Bronchial epithelial cell (primary cell): ENCODE measurements around the gene NOP16. TPM values are rescaled to one million over a fixed set of nuclear protein-coding genes. Genes with fewer than 3 reads are reported as not detected.

ENCODE experiments used
- DNase-seq: peaks from one replicate; pipeline ENCODE4 v3.0.0-alpha.2; 2010; ENCODE audit warnings: low read depth
- FAIRE-seq: peaks from 2 replicates; lab custom pipeline; 2011; peaks lifted over from hg19 to GRCh38; lab: Jason Lieb, UNC
- H3K27me3 ChIP-seq: 2 replicates; pipeline ENCODE4 v1.5.1; 2011; ENCODE audit warnings: low read length; ENCODE audit not compliant: control insufficient read depth, insufficient read depth
- H3K36me3 ChIP-seq: 2 replicates; pipeline ENCODE4 v1.5.1; 2011; ENCODE audit warnings: low read length; ENCODE audit not compliant: control insufficient read depth, insufficient read depth
- H3K4me3 ChIP-seq: 2 replicates; pipeline ENCODE4 v1.5.1; 2011; ENCODE audit warnings: mild to moderate bottlenecking, low read depth, low read length, control low read depth
- total RNA-seq: library from RNA; depleted of rRNA; stranded (reverse); fragments of >200 nt; gene quantifications from 2 replicates; pipeline ENCODE4 v1.2.1, GENCODE V29; 2014
- TF ChIP-seq, protein P1 (sequence below): IDR thresholded peaks from 2 replicates; pipeline ENCODE4 v1.5.1; 2011; ENCODE audit warnings: mild to moderate bottlenecking, moderate library complexity, low read length, control low read depth, inconsistent platforms; ENCODE audit not compliant: insufficient read depth, severe bottlenecking

NOP16 gene
- total RNA-seq, 1 donor from 2014 or later = 36.1 TPM

- peak; percentile 17 for DNase-seq
- no peaks in the 10 kb centered on the region for H3K27me3 ChIP-seq
- no peak overlapping the region for H3K4me3 ChIP-seq
- FAIRE-seq = no peak
- TF ChIP-seq, protein P1, sequence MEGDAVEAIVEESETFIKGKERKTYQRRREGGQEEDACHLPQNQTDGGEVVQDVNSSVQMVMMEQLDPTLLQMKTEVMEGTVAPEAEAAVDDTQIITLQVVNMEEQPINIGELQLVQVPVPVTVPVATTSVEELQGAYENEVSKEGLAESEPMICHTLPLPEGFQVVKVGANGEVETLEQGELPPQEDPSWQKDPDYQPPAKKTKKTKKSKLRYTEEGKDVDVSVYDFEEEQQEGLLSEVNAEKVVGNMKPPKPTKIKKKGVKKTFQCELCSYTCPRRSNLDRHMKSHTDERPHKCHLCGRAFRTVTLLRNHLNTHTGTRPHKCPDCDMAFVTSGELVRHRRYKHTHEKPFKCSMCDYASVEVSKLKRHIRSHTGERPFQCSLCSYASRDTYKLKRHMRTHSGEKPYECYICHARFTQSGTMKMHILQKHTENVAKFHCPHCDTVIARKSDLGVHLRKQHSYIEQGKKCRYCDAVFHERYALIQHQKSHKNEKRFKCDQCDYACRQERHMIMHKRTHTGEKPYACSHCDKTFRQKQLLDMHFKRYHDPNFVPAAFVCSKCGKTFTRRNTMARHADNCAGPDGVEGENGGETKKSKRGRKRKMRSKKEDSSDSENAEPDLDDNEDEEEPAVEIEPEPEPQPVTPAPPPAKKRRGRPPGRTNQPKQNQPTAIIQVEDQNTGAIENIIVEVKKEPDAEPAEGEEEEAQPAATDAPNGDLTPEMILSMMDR = no peak
- H3K36me3 ChIP-seq = peaks cover 8% of the 10 kb centered on the region
Observed at GRCh38 chr5:176359658-176360057, 28.7 kb downstream of the NOP16 start.

DNA sequence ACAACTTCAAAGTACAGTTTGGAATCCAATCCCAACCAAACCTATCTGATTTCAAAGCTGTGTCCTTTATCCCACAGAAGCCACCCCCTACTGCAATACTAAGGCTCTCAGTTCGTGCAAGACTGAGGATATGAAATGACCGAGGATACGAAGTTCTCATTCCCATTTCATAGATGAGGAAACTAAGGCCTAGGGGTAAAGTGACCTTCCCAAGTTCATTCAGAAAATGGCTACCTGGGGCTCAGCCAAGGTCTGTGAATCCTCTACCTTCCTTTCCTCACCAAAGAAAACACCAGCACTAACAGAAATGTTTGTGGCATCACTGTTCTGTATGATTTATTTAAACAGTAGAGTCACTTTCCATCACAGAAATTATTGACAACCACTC is 32.2 kb downstream of the NOP16 start:
- DNase-seq = no peak
- no peak for FAIRE-seq
- no peak overlapping the region for H3K4me3 ChIP-seq
- no peaks in the 10 kb centered on the region for H3K27me3 ChIP-seq
- H3K36me3 ChIP-seq = peaks cover 23% of the 10 kb centered on the region
- TF ChIP-seq, protein P1 = no peak

DNA sequence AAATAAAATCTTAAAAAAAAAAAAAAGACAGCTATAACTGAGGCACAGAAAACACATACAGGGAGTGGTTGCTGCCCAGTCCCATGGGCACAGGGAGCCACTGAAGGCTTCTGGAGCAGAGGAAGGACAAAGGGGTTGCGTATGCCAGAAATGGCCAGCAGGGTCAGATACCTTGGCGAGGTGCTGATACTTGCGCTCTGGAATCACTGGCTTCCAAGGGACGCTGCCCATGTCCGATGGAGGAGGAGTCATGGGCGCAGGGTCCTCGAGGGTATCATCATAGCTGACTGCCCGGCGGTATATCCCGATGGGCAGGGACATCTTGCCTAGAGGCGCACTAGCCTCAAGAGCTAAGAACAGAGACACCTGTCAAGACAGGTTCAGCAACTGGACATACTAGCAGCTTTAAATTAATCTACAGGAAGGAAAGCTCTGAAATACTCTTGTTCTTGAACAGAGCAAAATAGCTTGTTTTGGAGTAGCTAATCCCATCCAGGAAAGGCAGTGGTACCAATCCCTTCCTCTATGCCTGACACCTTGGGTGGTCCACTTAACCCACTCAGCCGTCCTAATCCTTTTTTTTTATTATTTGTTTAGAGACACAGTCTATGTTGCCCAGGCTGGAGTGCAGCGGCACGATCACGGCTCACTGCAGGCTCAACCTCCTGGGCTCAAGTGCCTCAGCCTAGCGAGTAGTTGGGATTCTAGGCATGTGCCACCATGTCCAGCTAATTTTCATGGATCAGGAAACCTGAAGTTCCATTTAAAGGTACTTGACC is 32.8 kb downstream of the NOP16 start:
- Histone ChIP-seq H3K36me3 (peaks cover 24% of the 10 kb centered on the region), H3K27me3 (no peaks in the 10 kb centered on the region), H3K4me3 (no peak overlapping the region)
- TF ChIP-seq, protein P1 = peak; percentile 14
- no peak for DNase-seq
- no peak for FAIRE-seq

- H3K36me3 ChIP-seq = peaks cover 26% of the 10 kb centered on the region
- no peak for DNase-seq
- TF ChIP-seq, protein P1 = no peak
- H3K27me3 ChIP-seq = no peaks in the 10 kb centered on the region
- no peak for FAIRE-seq
- no peak overlapping the region for H3K4me3 ChIP-seq
Observed at GRCh38 chr5:176353533-176353932, 34.9 kb downstream of the NOP16 start.

GRCh38 chr5:176352116-176352878 is 36.1 kb downstream of the NOP16 start:
- H3K4me3 ChIP-seq = no peak overlapping the region
- peaks cover 31% of the 10 kb centered on the region for H3K36me3 ChIP-seq
- TF ChIP-seq, protein P1 = no peak
- FAIRE-seq = no peak
- no peak for DNase-seq
- no peaks in the 10 kb centered on the region for H3K27me3 ChIP-seq
